GM23338 (cell line): ENCODE measurements around the gene TAGAP. TPM values are rescaled to one million over a fixed set of nuclear protein-coding genes. Genes with fewer than 3 reads are reported as not detected.

Experiments
- ATAC-seq: fragments of 200-7000 bp; cut with Tn5 transposase; 3 replicates; pipeline ENCODE4 v1.9.1; 2020
- DNase-seq: peaks from one replicate; pipeline ENCODE4 v3.0.0-alpha.2; 2015; ENCODE audit warnings: low spot score
- H2AFZ ChIP-seq: fragments of 200-600 bp; sonication (generic); 2 replicates; pipeline ENCODE4 v1.8.0; 2016; ENCODE audit warnings: antibody characterized with exemption, mild to moderate bottlenecking, moderate library complexity
- H3F3A ChIP-seq: fragments of 200-600 bp; sonication (generic); replicated peaks from 2 replicates; pipeline ENCODE4 v1.8.0; 2017; ENCODE audit warnings: antibody characterized with exemption, mixed run types, low read depth
- H3K27ac ChIP-seq: fragments of 200-600 bp; sonication (generic); 2 replicates; pipeline ENCODE4 v1.6.1; 2016; ENCODE audit warnings: low read depth
- H3K27me3 ChIP-seq: fragments of 200-600 bp; sonication (generic); 2 replicates; pipeline ENCODE4 v1.8.0; 2016; ENCODE audit warnings: mild to moderate bottlenecking, mixed run types, moderate library complexity; ENCODE audit not compliant: insufficient read depth
- H3K36me3 ChIP-seq: fragments of 200-600 bp; sonication (generic); 2 replicates; pipeline ENCODE4 v1.8.0; 2016; ENCODE audit warnings: mild to moderate bottlenecking; ENCODE audit not compliant: insufficient read depth
- H3K4me1 ChIP-seq: fragments of 200-600 bp; sonication (generic); 2 replicates; pipeline ENCODE4 v1.8.0; 2016; ENCODE audit warnings: mild to moderate bottlenecking, moderate library complexity; ENCODE audit not compliant: insufficient read depth
- H3K4me2 ChIP-seq: fragments of 200-600 bp; sonication (generic); 2 replicates; pipeline ENCODE4 v1.7.1; 2017; ENCODE audit warnings: mixed run types
- H3K4me3 ChIP-seq: fragments of 200-600 bp; sonication (generic); 2 replicates; pipeline ENCODE4 v1.6.1; 2016; ENCODE audit warnings: mixed run types
- H3K79me2 ChIP-seq: fragments of 200-600 bp; sonication (generic); replicated peaks from 2 replicates; pipeline ENCODE4 v1.8.0; 2017; ENCODE audit warnings: mild to moderate bottlenecking; ENCODE audit not compliant: insufficient read depth
- H3K9me2 ChIP-seq: fragments of 200-600 bp; sonication (generic); 2 replicates; pipeline ENCODE4 v1.8.0; 2017; ENCODE audit not compliant: insufficient read depth
- H4K20me1 ChIP-seq: fragments of 200-600 bp; sonication (generic); replicated peaks from 2 replicates; pipeline ENCODE4 v1.8.0; 2017; ENCODE audit warnings: mild to moderate bottlenecking; ENCODE audit not compliant: insufficient read depth
- H3K27ac Mint-ChIP-seq: 2 replicates; pipeline ENCODE4 v1.8.0; 2020; ENCODE audit warnings: inconsistent platforms, mild to moderate bottlenecking, moderate library complexity, mixed read lengths
- H3K27me3 Mint-ChIP-seq: 3 replicates; pipeline ENCODE4 v1.8.0; 2022; ENCODE audit warnings: low read depth, mild to moderate bottlenecking, moderate library complexity, mixed read lengths, inconsistent platforms; ENCODE audit not compliant: insufficient read depth, poor library complexity
- H3K36me3 Mint-ChIP-seq: 3 replicates; pipeline ENCODE4 v1.8.0; 2021; ENCODE audit warnings: low read depth, mild to moderate bottlenecking, inconsistent platforms, moderate library complexity, mixed read lengths
- H3K4me1 Mint-ChIP-seq: 3 replicates; pipeline ENCODE4 v1.8.0; 2020; ENCODE audit warnings: mild to moderate bottlenecking, inconsistent platforms, mixed read lengths
- H3K4me3 Mint-ChIP-seq: 3 replicates; pipeline ENCODE4 v1.8.0; 2021; ENCODE audit warnings: moderate library complexity, mild to moderate bottlenecking, inconsistent platforms, mixed read lengths
- H3K9me3 Mint-ChIP-seq: 3 replicates; pipeline ENCODE4 v1.8.0; 2020; ENCODE audit warnings: moderate library complexity, mild to moderate bottlenecking, inconsistent platforms, mixed read lengths
- CREB1 ChIP-seq: fragments of 250-450 bp; sonication (Bioruptor Pico); IDR thresholded peaks from 2 replicates; pipeline ENCODE4 v1.5.0; 2020; ENCODE audit warnings: low read depth, mild to moderate bottlenecking, moderate library complexity
- NANOG ChIP-seq: IDR thresholded peaks from 2 replicates; pipeline ENCODE4 v1.6.1; 2016; ENCODE audit warnings: antibody characterized with exemption, borderline replicate concordance
- STAT1 ChIP-seq: IDR thresholded peaks from one replicate; pipeline ENCODE4 v1.6.1; 2016; ENCODE audit warnings: antibody characterized with exemption; ENCODE audit not compliant: unreplicated experiment
- ZNF331 ChIP-seq: fragments of 250-450 bp; sonication (Bioruptor Pico); IDR thresholded peaks from 2 replicates; pipeline ENCODE4 v1.5.0; 2020; ENCODE audit warnings: low read depth, mild to moderate bottlenecking, moderate library complexity
- polyA plus RNA-seq: library from polyadenylated mRNA; unstranded; fragments of >200 nt; fragmentation: Nextera tagmentation; extraction: Ambion mirVana; gene quantifications from 2 replicates; pipeline ENCODE4 v1.2.1, GENCODE V29; 2016
- total RNA-seq: library from RNA; depleted of rRNA; stranded (reverse); fragments of >200 nt; shearing (Covaris generic); gene quantifications from 2 replicates; pipeline ENCODE4 v1.2.3, GENCODE V29; 2014
- TF ChIP-seq, protein P1 (sequence below): fragments of 250-450 bp; sonication (Bioruptor Pico); IDR thresholded peaks from 2 replicates; pipeline ENCODE4 v1.5.0; 2020; ENCODE audit warnings: mild to moderate bottlenecking, moderate library complexity
- TF ChIP-seq, protein P2 (sequence below), 2 experiments: fragments of 200-600 bp in 1 of 2; sonication (generic) in 1 of 2; conservative IDR thresholded peaks; 2 replicates each; pipeline versions ENCODE4 v1.5.1 to v1.6.1; 2016 to 2017; ENCODE audit warnings: antibody characterized with exemption in 2 of 2, low read depth in 2 of 2, mild to moderate bottlenecking in 2 of 2, moderate library complexity in 1 of 2

The TAGAP gene
- total and polyA plus RNA-seq, 2 experiments from 2014 or later, result not detected

- no peaks in the 10 kb centered on the region for H3F3A ChIP-seq
- H3K27me3 ChIP-seq, result no peaks in the 10 kb centered on the region
- peak overlapping the region; percentile 78; the same call in 1 of the 2 replicates for H2AFZ ChIP-seq
- no peak overlapping the region for H3K4me2 ChIP-seq
- no peak overlapping the region for H3K4me3 Mint-ChIP-seq
- no peak overlapping the region for H3K4me3 ChIP-seq
- peaks cover 6% of the 10 kb centered on the region; the same call in 1 of the 3 replicates for H3K4me1 Mint-ChIP-seq
- no peaks in the 10 kb centered on the region for H4K20me1 ChIP-seq
- peaks cover 3% of the 10 kb centered on the region for H3K27me3 Mint-ChIP-seq
- H3K36me3 Mint-ChIP-seq, result no peaks in the 10 kb centered on the region
- no peaks in the 10 kb centered on the region for H3K36me3 ChIP-seq
- no peak for TF ChIP-seq ZNF331 (CRISPR knock-in tag)
- peak; percentile 55 for ATAC-seq
- no peak overlapping the region for H3K27ac ChIP-seq
- no peak overlapping the region for H3K27ac Mint-ChIP-seq
- no peaks in the 10 kb centered on the region for H3K9me3 Mint-ChIP-seq
- H3K9me2 ChIP-seq, result no peaks in the 10 kb centered on the region
- H3K79me2 ChIP-seq, result no peaks in the 10 kb centered on the region
- H3K4me1 ChIP-seq, result no peaks in the 10 kb centered on the region
- no peak for DNase-seq
These were observed 8.1 kb downstream of the TAGAP start for GRCh38 chr6:159036673-159037072.

- H3K27me3 ChIP-seq, result no peaks in the 10 kb centered on the region
- DNase-seq, result peak; percentile 12
These were observed 8.9 kb downstream of the TAGAP start for GRCh38 chr6:159035891-159036290.

More at GRCh38 chr6:159035891-159036290, 8.9 kb downstream of the TAGAP start:
- Histone ChIP-seq H3F3A (no peaks in the 10 kb centered on the region), H2AFZ (peak overlapping the region; percentile 78), H3K36me3 (no peaks in the 10 kb centered on the region), H3K4me3 (no peak overlapping the region), H4K20me1 (no peaks in the 10 kb centered on the region), H3K4me2 (no peak overlapping the region), H3K4me1 (no peaks in the 10 kb centered on the region), H3K79me2 (no peaks in the 10 kb centered on the region), H3K27ac (no peak overlapping the region), H3K9me2 (no peaks in the 10 kb centered on the region)
- Mint-ChIP-seq H3K4me3 (no peak overlapping the region), H3K27me3 (peaks cover 3% of the 10 kb centered on the region), H3K27ac (no peak overlapping the region), H3K9me3 (no peaks in the 10 kb centered on the region), H3K4me1 (peaks cover 6% of the 10 kb centered on the region; the same call in 1 of the 3 replicates), H3K36me3 (no peaks in the 10 kb centered on the region)
- TF ChIP-seq STAT1 (no peak), CREB1 (CRISPR knock-in tag) (no peak), NANOG (no peak)
- TF ChIP-seq, protein P1, sequence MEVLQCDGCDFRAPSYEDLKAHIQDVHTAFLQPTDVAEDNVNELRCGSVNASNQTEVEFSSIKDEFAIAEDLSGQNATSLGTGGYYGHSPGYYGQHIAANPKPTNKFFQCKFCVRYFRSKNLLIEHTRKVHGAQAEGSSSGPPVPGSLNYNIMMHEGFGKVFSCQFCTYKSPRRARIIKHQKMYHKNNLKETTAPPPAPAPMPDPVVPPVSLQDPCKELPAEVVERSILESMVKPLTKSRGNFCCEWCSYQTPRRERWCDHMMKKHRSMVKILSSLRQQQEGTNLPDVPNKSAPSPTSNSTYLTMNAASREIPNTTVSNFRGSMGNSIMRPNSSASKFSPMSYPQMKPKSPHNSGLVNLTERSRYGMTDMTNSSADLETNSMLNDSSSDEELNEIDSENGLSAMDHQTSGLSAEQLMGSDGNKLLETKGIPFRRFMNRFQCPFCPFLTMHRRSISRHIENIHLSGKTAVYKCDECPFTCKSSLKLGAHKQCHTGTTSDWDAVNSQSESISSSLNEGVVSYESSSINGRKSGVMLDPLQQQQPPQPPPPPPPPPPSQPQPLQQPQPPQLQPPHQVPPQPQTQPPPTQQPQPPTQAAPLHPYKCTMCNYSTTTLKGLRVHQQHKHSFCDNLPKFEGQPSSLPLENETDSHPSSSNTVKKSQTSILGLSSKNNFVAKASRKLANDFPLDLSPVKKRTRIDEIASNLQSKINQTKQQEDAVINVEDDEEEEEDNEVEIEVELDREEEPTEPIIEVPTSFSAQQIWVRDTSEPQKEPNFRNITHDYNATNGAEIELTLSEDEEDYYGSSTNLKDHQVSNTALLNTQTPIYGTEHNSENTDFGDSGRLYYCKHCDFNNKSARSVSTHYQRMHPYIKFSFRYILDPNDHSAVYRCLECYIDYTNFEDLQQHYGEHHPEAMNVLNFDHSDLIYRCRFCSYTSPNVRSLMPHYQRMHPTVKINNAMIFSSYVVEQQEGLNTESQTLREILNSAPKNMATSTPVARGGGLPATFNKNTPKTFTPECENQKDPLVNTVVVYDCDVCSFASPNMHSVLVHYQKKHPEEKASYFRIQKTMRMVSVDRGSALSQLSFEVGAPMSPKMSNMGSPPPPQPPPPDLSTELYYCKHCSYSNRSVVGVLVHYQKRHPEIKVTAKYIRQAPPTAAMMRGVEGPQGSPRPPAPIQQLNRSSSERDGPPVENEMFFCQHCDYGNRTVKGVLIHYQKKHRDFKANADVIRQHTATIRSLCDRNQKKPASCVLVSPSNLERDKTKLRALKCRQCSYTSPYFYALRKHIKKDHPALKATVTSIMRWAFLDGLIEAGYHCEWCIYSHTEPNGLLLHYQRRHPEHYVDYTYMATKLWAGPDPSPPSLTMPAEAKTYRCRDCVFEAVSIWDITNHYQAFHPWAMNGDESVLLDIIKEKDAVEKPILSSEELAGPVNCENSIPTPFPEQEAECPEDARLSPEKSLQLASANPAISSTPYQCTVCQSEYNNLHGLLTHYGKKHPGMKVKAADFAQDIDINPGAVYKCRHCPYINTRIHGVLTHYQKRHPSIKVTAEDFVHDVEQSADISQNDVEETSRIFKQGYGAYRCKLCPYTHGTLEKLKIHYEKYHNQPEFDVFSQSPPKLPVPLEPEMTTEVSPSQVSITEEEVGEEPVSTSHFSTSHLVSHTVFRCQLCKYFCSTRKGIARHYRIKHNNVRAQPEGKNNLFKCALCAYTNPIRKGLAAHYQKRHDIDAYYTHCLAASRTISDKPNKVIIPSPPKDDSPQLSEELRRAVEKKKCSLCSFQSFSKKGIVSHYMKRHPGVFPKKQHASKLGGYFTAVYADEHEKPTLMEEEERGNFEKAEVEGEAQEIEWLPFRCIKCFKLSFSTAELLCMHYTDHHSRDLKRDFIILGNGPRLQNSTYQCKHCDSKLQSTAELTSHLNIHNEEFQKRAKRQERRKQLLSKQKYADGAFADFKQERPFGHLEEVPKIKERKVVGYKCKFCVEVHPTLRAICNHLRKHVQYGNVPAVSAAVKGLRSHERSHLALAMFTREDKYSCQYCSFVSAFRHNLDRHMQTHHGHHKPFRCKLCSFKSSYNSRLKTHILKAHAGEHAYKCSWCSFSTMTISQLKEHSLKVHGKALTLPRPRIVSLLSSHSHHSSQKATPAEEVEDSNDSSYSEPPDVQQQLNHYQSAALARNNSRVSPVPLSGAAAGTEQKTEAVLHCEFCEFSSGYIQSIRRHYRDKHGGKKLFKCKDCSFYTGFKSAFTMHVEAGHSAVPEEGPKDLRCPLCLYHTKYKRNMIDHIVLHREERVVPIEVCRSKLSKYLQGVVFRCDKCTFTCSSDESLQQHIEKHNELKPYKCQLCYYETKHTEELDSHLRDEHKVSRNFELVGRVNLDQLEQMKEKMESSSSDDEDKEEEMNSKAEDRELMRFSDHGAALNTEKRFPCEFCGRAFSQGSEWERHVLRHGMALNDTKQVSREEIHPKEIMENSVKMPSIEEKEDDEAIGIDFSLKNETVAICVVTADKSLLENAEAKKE, result no peak
- TF ChIP-seq, protein P2, sequence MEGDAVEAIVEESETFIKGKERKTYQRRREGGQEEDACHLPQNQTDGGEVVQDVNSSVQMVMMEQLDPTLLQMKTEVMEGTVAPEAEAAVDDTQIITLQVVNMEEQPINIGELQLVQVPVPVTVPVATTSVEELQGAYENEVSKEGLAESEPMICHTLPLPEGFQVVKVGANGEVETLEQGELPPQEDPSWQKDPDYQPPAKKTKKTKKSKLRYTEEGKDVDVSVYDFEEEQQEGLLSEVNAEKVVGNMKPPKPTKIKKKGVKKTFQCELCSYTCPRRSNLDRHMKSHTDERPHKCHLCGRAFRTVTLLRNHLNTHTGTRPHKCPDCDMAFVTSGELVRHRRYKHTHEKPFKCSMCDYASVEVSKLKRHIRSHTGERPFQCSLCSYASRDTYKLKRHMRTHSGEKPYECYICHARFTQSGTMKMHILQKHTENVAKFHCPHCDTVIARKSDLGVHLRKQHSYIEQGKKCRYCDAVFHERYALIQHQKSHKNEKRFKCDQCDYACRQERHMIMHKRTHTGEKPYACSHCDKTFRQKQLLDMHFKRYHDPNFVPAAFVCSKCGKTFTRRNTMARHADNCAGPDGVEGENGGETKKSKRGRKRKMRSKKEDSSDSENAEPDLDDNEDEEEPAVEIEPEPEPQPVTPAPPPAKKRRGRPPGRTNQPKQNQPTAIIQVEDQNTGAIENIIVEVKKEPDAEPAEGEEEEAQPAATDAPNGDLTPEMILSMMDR (conservative IDR thresholded peaks at IDR 0.05; ENCODE audit: low read depth in 2 of 2), result no peak
- peak; percentile 68 for ATAC-seq
